DND-41 (cell line): ENCODE results near the gene CTDP1.

Experiments
- ATAC-seq: fragments of 200-7000 bp; cut with Tn5 transposase; 3 replicates; pipeline ENCODE4 v1.9.1; 2021; ENCODE audit warnings: low read depth; ENCODE audit not compliant: insufficient read depth
- DNase-seq: peaks from one replicate; pipeline ENCODE4 v3.0.0-alpha.2; 2020
- H2AFZ ChIP-seq: 2 replicates; pipeline ENCODE4 v1.6.0; 2012; ENCODE audit warnings: low read depth, low read length
- H3K27ac ChIP-seq: 2 replicates; pipeline ENCODE4 v1.5.1; 2012; ENCODE audit warnings: low read length, inconsistent platforms
- H3K27me3 ChIP-seq: fragments of 200-600 bp; sonication (generic); 2 replicates; pipeline ENCODE4 v1.6.0; 2012; ENCODE audit warnings: low read length, mild to moderate bottlenecking, inconsistent platforms; ENCODE audit not compliant: insufficient read depth, poor library complexity
- H3K36me3 ChIP-seq: 2 replicates; pipeline ENCODE4 v1.5.1; 2012; ENCODE audit warnings: low read length, inconsistent platforms; ENCODE audit not compliant: insufficient read depth
- H3K4me1 ChIP-seq: 2 replicates; pipeline ENCODE4 v1.5.1; 2012; ENCODE audit warnings: mild to moderate bottlenecking, low read length; ENCODE audit not compliant: insufficient read depth
- H3K4me2 ChIP-seq: 2 replicates; pipeline ENCODE4 v1.6.0; 2012; ENCODE audit warnings: mild to moderate bottlenecking, moderate library complexity, low read length, inconsistent platforms; ENCODE audit not compliant: insufficient read depth
- H3K4me3 ChIP-seq, 2 experiments: fragments of 200-600 bp in 1 of 2; shearing (Covaris generic) in 1 of 2; 2 replicates each; pipeline ENCODE4 v1.5.1; 2012 to 2016; ENCODE audit warnings: inconsistent platforms in 2 of 2, low read length in 2 of 2, mild to moderate bottlenecking in 2 of 2, low read depth in 1 of 2, moderate library complexity in 1 of 2
- H3K79me2 ChIP-seq: 2 replicates; pipeline ENCODE4 v1.6.0; 2012; ENCODE audit warnings: low read length, inconsistent platforms; ENCODE audit not compliant: insufficient read depth
- H3K9ac ChIP-seq: 2 replicates; pipeline ENCODE4 v1.6.0; 2012; ENCODE audit warnings: low read depth, mild to moderate bottlenecking, inconsistent platforms, low read length, moderate library complexity
- H3K9me3 ChIP-seq: 2 replicates; pipeline ENCODE4 v1.5.1; 2012; ENCODE audit warnings: low read length, moderate library complexity, mild to moderate bottlenecking, inconsistent platforms; ENCODE audit not compliant: insufficient read depth, severe bottlenecking
- H4K20me1 ChIP-seq: 2 replicates; pipeline ENCODE4 v1.6.0; 2012; ENCODE audit warnings: low read length; ENCODE audit not compliant: insufficient read depth
- CTCF ChIP-seq: IDR thresholded peaks from 2 replicates; pipeline ENCODE4 v1.5.1; 2012; ENCODE audit warnings: borderline replicate concordance, low read length, moderate library complexity, mild to moderate bottlenecking; ENCODE audit not compliant: poor library complexity, severe bottlenecking; ENCODE audit errors: extremely low read depth
- EZH2 ChIP-seq: IDR thresholded peaks from 3 replicates; pipeline ENCODE4 v1.6.1; 2012; ENCODE audit warnings: borderline replicate concordance, low read depth, mild to moderate bottlenecking, moderate library complexity, low read length, inconsistent platforms; ENCODE audit not compliant: severe bottlenecking

CTDP1 gene

GRCh38 chr18:79772108-79772864 is 92.7 kb downstream of the CTDP1 start:
- H3K36me3 ChIP-seq = no peaks in the 10 kb centered on the region
- no peaks in the 10 kb centered on the region; the same call in 1 of the 2 replicates for H4K20me1 ChIP-seq
- DNase-seq (no peak), ATAC-seq (no peak)
- no peaks in the 10 kb centered on the region for H3K27me3 ChIP-seq
- H2AFZ ChIP-seq = no peak overlapping the region
- no peak overlapping the region for H3K9ac ChIP-seq
- no peak overlapping the region for H3K4me2 ChIP-seq
- H3K4me3 ChIP-seq = no peak overlapping the region
- H3K4me1 ChIP-seq = no peaks in the 10 kb centered on the region
- no peaks in the 10 kb centered on the region for H3K79me2 ChIP-seq
- H3K9me3 ChIP-seq = peaks cover 3% of the 10 kb centered on the region
- TF ChIP-seq CTCF (no peak), EZH2 (no peak)
- no peak overlapping the region for H3K27ac ChIP-seq

GRCh38 chr18:79772865-79773696 is 93.5 kb downstream of the CTDP1 start:
- Histone ChIP-seq H3K27me3 (no peaks in the 10 kb centered on the region), H3K79me2 (no peaks in the 10 kb centered on the region), H2AFZ (no peak overlapping the region), H3K9ac (no peak overlapping the region), H4K20me1 (no peaks in the 10 kb centered on the region; the same call in 1 of the 2 replicates), H3K4me3 (no peak overlapping the region), H3K9me3 (no peaks in the 10 kb centered on the region), H3K4me2 (no peak overlapping the region), H3K27ac (no peak overlapping the region), H3K4me1 (no peaks in the 10 kb centered on the region), H3K36me3 (no peaks in the 10 kb centered on the region)
- TF ChIP-seq CTCF = no peak
- TF ChIP-seq EZH2 = no peak
- ATAC-seq (no peak), DNase-seq (no peak)

GRCh38 chr18:79774111-79774510 is 94.5 kb downstream of the CTDP1 start:
- no peak overlapping the region for H3K9ac ChIP-seq
- no peak overlapping the region for H3K27ac ChIP-seq
- no peak overlapping the region for H2AFZ ChIP-seq
- no peak overlapping the region for H3K4me3 ChIP-seq
- H3K4me2 ChIP-seq = no peak overlapping the region
- no peaks in the 10 kb centered on the region for H3K4me1 ChIP-seq
- H3K36me3 ChIP-seq = no peaks in the 10 kb centered on the region
- no peak for TF ChIP-seq CTCF
- no peak for TF ChIP-seq EZH2
- no peaks in the 10 kb centered on the region for H3K9me3 ChIP-seq
- no peaks in the 10 kb centered on the region for H3K79me2 ChIP-seq
- H4K20me1 ChIP-seq = no peaks in the 10 kb centered on the region; the same call in 1 of the 2 replicates
- H3K27me3 ChIP-seq = no peaks in the 10 kb centered on the region
- ATAC-seq = no peak
- DNase-seq = no peak
